Left hindlimb (tissue), 1 donor: ENCODE data around the gene NCKAP5.

Source experiments
- DNase-seq: peaks from one replicate; pipeline ENCODE4 v3.0.0-alpha.2; 2018

The NCKAP5 gene

GRCh38 chr2:133573491-133574162 is 5.4 kb upstream of the NCKAP5 start:
- no peak for DNase-seq

- no peak for DNase-seq
Observed at GRCh38 chr2:133571249-133571648, 3.0 kb upstream of the NCKAP5 start.

- DNase-seq = no peak
Observed at GRCh38 chr2:133570542-133570941, 2.3 kb upstream of the NCKAP5 start.

- DNase-seq = no peak
Observed at GRCh38 chr2:133569286-133569830, 1.1 kb upstream of the NCKAP5 start.

- no peak for DNase-seq
Observed at GRCh38 chr2:133568598-133568997, 335 bp upstream of the NCKAP5 start.

GRCh38 chr2:133562558-133562957 is 5.7 kb downstream of the NCKAP5 start:
- no peak for DNase-seq

GRCh38 chr2:133561045-133561852 is 7.0 kb downstream of the NCKAP5 start:
- no peak for DNase-seq

- DNase-seq = no peak
Observed at GRCh38 chr2:133557614-133558013, 10.6 kb downstream of the NCKAP5 start.

- DNase-seq = no peak
Observed at GRCh38 chr2:133553838-133554408, 14.3 kb downstream of the NCKAP5 start.

- no peak for DNase-seq
Observed at GRCh38 chr2:133553251-133553650, 15.0 kb downstream of the NCKAP5 start.

GRCh38 chr2:133552821-133553220 is 15.4 kb downstream of the NCKAP5 start:
- DNase-seq = no peak

- DNase-seq = no peak
Observed at GRCh38 chr2:133541797-133542196, 26.5 kb downstream of the NCKAP5 start.

GRCh38 chr2:133541376-133541775 is 26.9 kb downstream of the NCKAP5 start:
- no peak for DNase-seq

- DNase-seq = no peak
Observed at GRCh38 chr2:133532919-133533318, 35.3 kb downstream of the NCKAP5 start.

- no peak for DNase-seq
Observed at GRCh38 chr2:133531382-133531781, 36.9 kb downstream of the NCKAP5 start.

- DNase-seq = no peak
Observed at GRCh38 chr2:133530645-133531044, 37.6 kb downstream of the NCKAP5 start.

GRCh38 chr2:133526530-133527300 is 41.5 kb downstream of the NCKAP5 start:
- DNase-seq = no peak

GRCh38 chr2:133525613-133526529 is 42.4 kb downstream of the NCKAP5 start:
- no peak for DNase-seq

- no peak for DNase-seq
Observed at GRCh38 chr2:133525090-133525489, 43.2 kb downstream of the NCKAP5 start.

- no peak for DNase-seq
Observed at GRCh38 chr2:133523406-133523805, 44.9 kb downstream of the NCKAP5 start.

- DNase-seq = no peak
Observed at GRCh38 chr2:133522204-133522603, 46.1 kb downstream of the NCKAP5 start.
